Measurements from ENCODE around the gene CEP112.

CEP112 gene

GRCh38 chr17:66191593-66192377 lies at the start of gene CEP112:
CEP112 (minus strand) TSS chr17:66192133.
- DNase-seq, result peak; percentile 95

GRCh38 chr17:66240630-66241029 lies 48.7 kb upstream of the CEP112 start:
- no peak for DNase-seq

- DNase-seq, result no peak
Observed at GRCh38 chr17:66240013-66240412, 48.1 kb upstream of the CEP112 start.

GRCh38 chr17:66235377-66235994 lies 43.6 kb upstream of the CEP112 start:
- no peak for DNase-seq

- no peak for DNase-seq
Observed at GRCh38 chr17:66234611-66235010, 42.7 kb upstream of the CEP112 start.

- no peak for DNase-seq
Observed at GRCh38 chr17:66233023-66233753, 41.3 kb upstream of the CEP112 start.

- no peak for DNase-seq
Observed at GRCh38 chr17:66230922-66231591, 39.1 kb upstream of the CEP112 start.

- DNase-seq, result no peak
Observed at GRCh38 chr17:66229783-66230538, 38.0 kb upstream of the CEP112 start.

GRCh38 chr17:66228887-66229782 lies 37.2 kb upstream of the CEP112 start, which contains the start of gene APOH:
APOH (minus strand) TSS chr17:66229415; CDS start chr17:66229379, 36 bp downstream.
- DNase-seq, result no peak

- no peak for DNase-seq
Observed at GRCh38 chr17:66227212-66228045, 35.5 kb upstream of the CEP112 start.

GRCh38 chr17:66222798-66223350 lies 30.9 kb upstream of the CEP112 start:
- no peak for DNase-seq

- no peak for DNase-seq
Observed at GRCh38 chr17:66221755-66222530, 30.0 kb upstream of the CEP112 start.

- DNase-seq, result no peak
Observed at GRCh38 chr17:66221343-66221742, 29.4 kb upstream of the CEP112 start.

- DNase-seq, result no peak
Observed at GRCh38 chr17:66220079-66220835, 28.3 kb upstream of the CEP112 start.

GRCh38 chr17:66215529-66215911 lies 23.6 kb upstream of the CEP112 start:
- DNase-seq, result no peak

- no peak for DNase-seq
Observed at GRCh38 chr17:66214884-66215528, 23.1 kb upstream of the CEP112 start.

- no peak for DNase-seq
Observed at GRCh38 chr17:66211047-66211810, 19.3 kb upstream of the CEP112 start.

All from activated CD8-positive, alpha-beta memory T cell treated with anti-CD3 and anti-CD28 coated beads, Interleukin-2, amount 50 U/mL, for 4 hours (primary cell).